Measurements from ENCODE around the gene C6orf58. TPM values are rescaled to one million over a fixed set of nuclear protein-coding genes. Genes with fewer than 3 reads are reported as not detected.
A peak's percentile ranks its signal among the peaks of the same experiment; 100 is the strongest.

Gene C6orf58
- total RNA-seq, 1 experiment from 2014 or later: 0.20 TPM

DNA sequence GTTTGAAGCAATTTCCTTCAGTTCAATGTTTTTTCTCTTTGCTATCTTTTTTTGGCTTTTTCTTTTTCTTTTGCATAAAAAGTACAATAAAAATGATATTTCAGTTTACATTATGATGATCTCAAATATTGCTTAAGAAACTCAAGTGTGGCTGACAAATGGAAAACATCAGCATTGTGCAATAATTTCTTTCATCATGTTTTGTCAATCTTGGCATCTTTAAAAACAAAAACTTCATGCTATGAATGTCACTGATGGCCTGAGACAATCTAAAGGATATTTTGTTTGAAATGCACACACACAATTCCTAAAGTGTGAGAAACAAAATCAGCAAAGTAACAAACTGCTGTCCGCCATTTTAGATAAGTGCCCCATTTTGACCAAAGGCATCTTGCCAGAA is 44.0 kb upstream of the C6orf58 start:
- H4K20me1 ChIP-seq (ENCODE audit: insufficient read depth): no peaks in the 10 kb centered on the region
- no TSS peak for BruUV-seq (replicated peaks)
- H3K27ac ChIP-seq (ENCODE audit: low read depth, low read length): no peak overlapping the region
- TF ChIP-seq SIN3A (IDR thresholded peaks at IDR 0.05; ENCODE audit: low read depth): no peak
- TF ChIP-seq ZNF274 (IDR thresholded peaks at IDR 0.05; ENCODE audit: low read depth, low read length): no peak
- TF ChIP-seq EGR1 (IDR thresholded peaks at IDR 0.05; ENCODE audit: low read depth): no peak
- TF ChIP-seq, protein P1, sequence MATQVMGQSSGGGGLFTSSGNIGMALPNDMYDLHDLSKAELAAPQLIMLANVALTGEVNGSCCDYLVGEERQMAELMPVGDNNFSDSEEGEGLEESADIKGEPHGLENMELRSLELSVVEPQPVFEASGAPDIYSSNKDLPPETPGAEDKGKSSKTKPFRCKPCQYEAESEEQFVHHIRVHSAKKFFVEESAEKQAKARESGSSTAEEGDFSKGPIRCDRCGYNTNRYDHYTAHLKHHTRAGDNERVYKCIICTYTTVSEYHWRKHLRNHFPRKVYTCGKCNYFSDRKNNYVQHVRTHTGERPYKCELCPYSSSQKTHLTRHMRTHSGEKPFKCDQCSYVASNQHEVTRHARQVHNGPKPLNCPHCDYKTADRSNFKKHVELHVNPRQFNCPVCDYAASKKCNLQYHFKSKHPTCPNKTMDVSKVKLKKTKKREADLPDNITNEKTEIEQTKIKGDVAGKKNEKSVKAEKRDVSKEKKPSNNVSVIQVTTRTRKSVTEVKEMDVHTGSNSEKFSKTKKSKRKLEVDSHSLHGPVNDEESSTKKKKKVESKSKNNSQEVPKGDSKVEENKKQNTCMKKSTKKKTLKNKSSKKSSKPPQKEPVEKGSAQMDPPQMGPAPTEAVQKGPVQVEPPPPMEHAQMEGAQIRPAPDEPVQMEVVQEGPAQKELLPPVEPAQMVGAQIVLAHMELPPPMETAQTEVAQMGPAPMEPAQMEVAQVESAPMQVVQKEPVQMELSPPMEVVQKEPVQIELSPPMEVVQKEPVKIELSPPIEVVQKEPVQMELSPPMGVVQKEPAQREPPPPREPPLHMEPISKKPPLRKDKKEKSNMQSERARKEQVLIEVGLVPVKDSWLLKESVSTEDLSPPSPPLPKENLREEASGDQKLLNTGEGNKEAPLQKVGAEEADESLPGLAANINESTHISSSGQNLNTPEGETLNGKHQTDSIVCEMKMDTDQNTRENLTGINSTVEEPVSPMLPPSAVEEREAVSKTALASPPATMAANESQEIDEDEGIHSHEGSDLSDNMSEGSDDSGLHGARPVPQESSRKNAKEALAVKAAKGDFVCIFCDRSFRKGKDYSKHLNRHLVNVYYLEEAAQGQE (IDR thresholded peaks at IDR 0.05; ENCODE audit: low read depth): no peak
- no peak for TF ChIP-seq FOSL1 (IDR thresholded peaks at IDR 0.05; ENCODE audit: low read depth)
- no peak for TF ChIP-seq TCF7L2 (IDR thresholded peaks at IDR 0.05; ENCODE audit: borderline replicate concordance, extremely low read depth, insufficient read depth, insufficient read length)
- TF ChIP-seq ZFX (IDR thresholded peaks at IDR 0.05): no peak
- TF ChIP-seq RAD21 (IDR thresholded peaks at IDR 0.05; ENCODE audit: low read depth): no peak
- TF ChIP-seq, protein P2, sequence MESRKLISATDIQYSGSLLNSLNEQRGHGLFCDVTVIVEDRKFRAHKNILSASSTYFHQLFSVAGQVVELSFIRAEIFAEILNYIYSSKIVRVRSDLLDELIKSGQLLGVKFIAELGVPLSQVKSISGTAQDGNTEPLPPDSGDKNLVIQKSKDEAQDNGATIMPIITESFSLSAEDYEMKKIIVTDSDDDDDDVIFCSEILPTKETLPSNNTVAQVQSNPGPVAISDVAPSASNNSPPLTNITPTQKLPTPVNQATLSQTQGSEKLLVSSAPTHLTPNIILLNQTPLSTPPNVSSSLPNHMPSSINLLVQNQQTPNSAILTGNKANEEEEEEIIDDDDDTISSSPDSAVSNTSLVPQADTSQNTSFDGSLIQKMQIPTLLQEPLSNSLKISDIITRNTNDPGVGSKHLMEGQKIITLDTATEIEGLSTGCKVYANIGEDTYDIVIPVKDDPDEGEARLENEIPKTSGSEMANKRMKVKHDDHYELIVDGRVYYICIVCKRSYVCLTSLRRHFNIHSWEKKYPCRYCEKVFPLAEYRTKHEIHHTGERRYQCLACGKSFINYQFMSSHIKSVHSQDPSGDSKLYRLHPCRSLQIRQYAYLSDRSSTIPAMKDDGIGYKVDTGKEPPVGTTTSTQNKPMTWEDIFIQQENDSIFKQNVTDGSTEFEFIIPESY (IDR thresholded peaks at IDR 0.05; ENCODE audit: extremely low read depth, insufficient replicate concordance, low read length): no peak
- no peak for TF ChIP-seq EZH2 (IDR thresholded peaks at IDR 0.05)
- TF ChIP-seq SP1 (IDR thresholded peaks at IDR 0.05; ENCODE audit: low read depth): no peak
- no peak for TF ChIP-seq ELF1 (IDR thresholded peaks at IDR 0.05; ENCODE audit: borderline replicate concordance, low read depth)
- H3K4me3 ChIP-seq (replicated peaks in 1 of 2; ENCODE audit: low read depth in 1 of 2, low read length in 2 of 2): no peak overlapping the region
- H2AFZ ChIP-seq (ENCODE audit: low read depth, low read length, poor library complexity, severe bottlenecking): peak overlapping the region; percentile 13
- H3K27me3 ChIP-seq (ENCODE audit: insufficient read depth, low read length): no peaks in the 10 kb centered on the region
- CTCF ChIA-PET: interaction anchor here (1.2 kb wide), 1 partner anchor 16 kb away, joined by 3 read pairs; no protein-coding TSS in a partner anchor
- no peak overlapping the region for H3K4me2 ChIP-seq (ENCODE audit: low read length)
- intact Hi-C loops (cut with micrococcal nuclease): no loop called here
- no peak for DNase-seq (ENCODE audit: low read depth, low spot score)
- ATAC-seq: no peak
- no peaks in the 10 kb centered on the region for H3K9me2 ChIP-seq (ENCODE audit: insufficient read depth)
- H3K79me2 ChIP-seq (ENCODE audit: insufficient read depth, low read length): no peaks in the 10 kb centered on the region
- H3K9ac ChIP-seq (ENCODE audit: low read length): no peak overlapping the region
- H3K4me1 ChIP-seq (ENCODE audit: control insufficient read depth in 1 of 2, insufficient read depth in 2 of 2, low read length in 2 of 2): no peaks in the 10 kb centered on the region
- POLR2A ChIA-PET: no interaction called here
- no peaks in the 10 kb centered on the region for H3K9me3 ChIP-seq (ENCODE audit: control insufficient read depth in 1 of 2, insufficient read depth in 1 of 2, low read depth in 1 of 2, low read length in 2 of 2)
- RAD21 ChIA-PET (ENCODE audit: low non-redundant PET in 1 of 2, low total read pairs in 2 of 2, uncharacterized antibody in 2 of 2, unreplicated experiment in 2 of 2): no interaction called here
- H3K36me3 ChIP-seq (ENCODE audit: control insufficient read depth in 1 of 2, insufficient read depth in 2 of 2, low read length in 2 of 2): no peaks in the 10 kb centered on the region

Measured in HCT116 (cell line).